Loucy (cell line): ENCODE results near the gene C22orf39.

Experiments used
- H2AFZ ChIP-seq: fragments of 200-600 bp; sonication (generic); 2 replicates; pipeline ENCODE4 v1.6.0; 2016; ENCODE audit warnings: antibody characterized with exemption, mild to moderate bottlenecking, low read length, moderate library complexity
- H3F3A ChIP-seq: fragments of 200-600 bp; 2 replicates; pipeline ENCODE4 v1.6.0; 2016; ENCODE audit warnings: antibody characterized with exemption, low read depth, mild to moderate bottlenecking
- H3K27me3 ChIP-seq: fragments of 200-600 bp; sonication (generic); 2 replicates; pipeline ENCODE4 v1.6.1; 2014; ENCODE audit warnings: low read length, mild to moderate bottlenecking; ENCODE audit not compliant: insufficient read depth, poor library complexity, severe bottlenecking
- H3K36me3 ChIP-seq: fragments of 200-600 bp; sonication (generic); 2 replicates; pipeline ENCODE4 v1.6.1; 2016; ENCODE audit warnings: low read length; ENCODE audit not compliant: insufficient read depth
- H3K4me1 ChIP-seq: fragments of 200-600 bp; sonication (generic); 2 replicates; pipeline ENCODE4 v1.5.1; 2014; ENCODE audit warnings: low read length, mild to moderate bottlenecking; ENCODE audit not compliant: insufficient read depth, poor library complexity, severe bottlenecking
- H3K4me2 ChIP-seq: fragments of 200-600 bp; sonication (generic); 2 replicates; pipeline ENCODE4 v1.6.0; 2014; ENCODE audit warnings: antibody characterized with exemption, low read length, low read depth, mild to moderate bottlenecking; ENCODE audit not compliant: poor library complexity, severe bottlenecking
- H3K4me3 ChIP-seq: fragments of 200-600 bp; sonication (generic); 2 replicates; pipeline ENCODE4 v1.5.1; 2014; ENCODE audit warnings: low read length, mild to moderate bottlenecking, mixed read lengths; ENCODE audit not compliant: poor library complexity, severe bottlenecking
- H3K79me2 ChIP-seq: fragments of 200-600 bp; sonication (generic); 2 replicates; pipeline ENCODE4 v1.6.1; 2014; ENCODE audit warnings: low read length; ENCODE audit not compliant: insufficient read depth
- H3K9ac ChIP-seq: fragments of 200-600 bp; sonication (generic); 2 replicates; pipeline ENCODE4 v1.6.0; 2014; ENCODE audit warnings: mild to moderate bottlenecking, low read depth, low read length, moderate library complexity; ENCODE audit not compliant: poor library complexity, severe bottlenecking
- H3K9me2 ChIP-seq: fragments of 200-600 bp; sonication (generic); replicated peaks from 2 replicates; pipeline ENCODE4 v1.6.1; 2016; ENCODE audit warnings: low read depth, low read length, mixed read lengths
- H3K9me3 ChIP-seq: fragments of 200-600 bp; sonication (generic); 2 replicates; pipeline ENCODE4 v1.6.1; 2014; ENCODE audit warnings: mild to moderate bottlenecking, antibody characterized with exemption, low read length, low read depth; ENCODE audit not compliant: insufficient read depth
- H4K20me1 ChIP-seq: fragments of 200-600 bp; sonication (generic); 2 replicates; pipeline ENCODE4 v1.6.0; 2014; ENCODE audit warnings: antibody characterized with exemption, low read length, mild to moderate bottlenecking; ENCODE audit not compliant: insufficient read depth, poor library complexity, severe bottlenecking
- CTCF ChIP-seq: fragments of 200-600 bp; sonication (generic); conservative IDR thresholded peaks from 2 replicates; pipeline ENCODE4 v1.5.1; 2014; ENCODE audit warnings: mild to moderate bottlenecking, antibody characterized with exemption, low read length
- EZH2phosphoT487 ChIP-seq: fragments of 200-600 bp; IDR thresholded peaks from 2 replicates; pipeline ENCODE4 v1.6.1; 2018; ENCODE audit warnings: antibody characterized with exemption, mild to moderate bottlenecking, moderate library complexity, borderline replicate concordance

The C22orf39 gene

GRCh38 chr22:19495562-19496323 is 48.2 kb upstream of the C22orf39 start:
- peaks cover 75% of the 10 kb centered on the region; the same call in 1 of the 2 replicates for H3K36me3 ChIP-seq
- TF ChIP-seq CTCF = peak; percentile 63
- TF ChIP-seq EZH2phosphoT487 = no peak

GRCh38 chr22:19494676-19495173 is 47.2 kb upstream of the C22orf39 start:
- H3K27me3 ChIP-seq = no peaks in the 10 kb centered on the region
- H3K9me3 ChIP-seq = no peaks in the 10 kb centered on the region
- no peaks in the 10 kb centered on the region for H4K20me1 ChIP-seq
- H3K4me2 ChIP-seq = no peak overlapping the region
- TF ChIP-seq CTCF = no peak
- no peak for TF ChIP-seq EZH2phosphoT487
- no peak overlapping the region for H3K9ac ChIP-seq
- no peak overlapping the region for H2AFZ ChIP-seq
- peaks cover 67% of the 10 kb centered on the region; the same call in 1 of the 2 replicates for H3K36me3 ChIP-seq
- H3K79me2 ChIP-seq = peaks cover 20% of the 10 kb centered on the region; the same call in 1 of the 2 replicates
- no peak overlapping the region for H3K4me3 ChIP-seq
- H3F3A ChIP-seq = no peaks in the 10 kb centered on the region
- no peaks in the 10 kb centered on the region for H3K9me2 ChIP-seq
- H3K4me1 ChIP-seq = no peaks in the 10 kb centered on the region

More at GRCh38 chr22:19495562-19496323, 48.2 kb upstream of the C22orf39 start:
- no peaks in the 10 kb centered on the region for H3K4me1 ChIP-seq
- no peak overlapping the region for H2AFZ ChIP-seq
- H3K79me2 ChIP-seq = peaks cover 17% of the 10 kb centered on the region; the same call in 1 of the 2 replicates
- H3K9ac ChIP-seq = no peak overlapping the region
- H3K9me3 ChIP-seq = no peaks in the 10 kb centered on the region
- no peak overlapping the region for H3K4me3 ChIP-seq
- H3K9me2 ChIP-seq = no peaks in the 10 kb centered on the region
- H3F3A ChIP-seq = no peaks in the 10 kb centered on the region
- H3K4me2 ChIP-seq = no peak overlapping the region
- H3K27me3 ChIP-seq = no peaks in the 10 kb centered on the region
- no peaks in the 10 kb centered on the region for H4K20me1 ChIP-seq

DNA sequence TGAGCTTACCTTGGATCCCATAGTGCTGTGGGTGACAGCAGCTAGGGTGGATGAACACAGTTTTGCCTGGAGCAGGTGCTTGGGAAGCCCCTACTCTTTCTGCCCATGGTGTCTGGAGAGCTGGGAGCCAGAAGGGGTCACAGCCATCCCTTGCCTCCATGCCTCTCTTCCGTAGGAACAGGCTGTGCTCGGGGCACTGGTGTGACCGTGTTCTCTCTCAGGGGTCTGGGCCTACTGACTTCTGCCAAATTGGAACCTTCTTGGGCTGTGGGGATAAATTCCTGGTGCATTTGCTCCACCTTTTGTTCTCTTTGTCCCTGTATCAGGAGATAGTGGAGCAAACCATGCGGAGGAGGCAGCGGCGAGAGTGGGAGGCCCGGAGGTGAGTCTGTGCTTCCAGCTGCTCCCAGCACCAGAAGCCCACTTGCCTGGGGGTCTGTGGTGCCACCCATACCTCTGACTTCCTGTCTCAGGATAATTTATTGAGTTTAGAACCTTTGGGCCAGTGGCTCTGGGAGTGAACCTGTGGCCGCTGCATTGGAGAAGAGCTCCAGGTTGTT is 46.6 kb upstream of the C22orf39 start:
- Histone ChIP-seq H3K9me2 (no peaks in the 10 kb centered on the region), H3K79me2 (peaks cover 22% of the 10 kb centered on the region; the same call in 1 of the 2 replicates), H3K4me3 (no peak overlapping the region), H3F3A (no peaks in the 10 kb centered on the region), H3K4me1 (no peaks in the 10 kb centered on the region), H3K36me3 (peaks cover 60% of the 10 kb centered on the region; the same call in 1 of the 2 replicates), H2AFZ (no peak overlapping the region), H3K9ac (no peak overlapping the region), H4K20me1 (no peaks in the 10 kb centered on the region), H3K27me3 (no peaks in the 10 kb centered on the region), H3K9me3 (no peaks in the 10 kb centered on the region), H3K4me2 (no peak overlapping the region)
- no peak for TF ChIP-seq EZH2phosphoT487
- TF ChIP-seq CTCF = no peak
